Esophagus squamous epithelium (tissue), 5 donors: ENCODE measurements around the gene LRRC18. TPM values are rescaled to one million over a fixed set of nuclear protein-coding genes. Genes with fewer than 3 reads are reported as not detected.

ENCODE experiments used
- DNase-seq: peaks from one replicate; lab custom pipeline; 2025; lab: John Stamatoyannopoulos, UW
- H3K27ac ChIP-seq, 4 donors: fragments of 200-600 bp; sonication (generic); one replicate each; pipeline ENCODE4 v1.5.1; 2016 to 2019; ENCODE audit warnings: mild to moderate bottlenecking in 1 of 4
- H3K27me3 ChIP-seq, 4 donors: fragments of 200-600 bp; sonication (generic); 1 replicate in 3 of 4; 2 replicates in 1 of 4; pipeline versions ENCODE4 v1.5.1 to v1.6.0; 2017 to 2021; ENCODE audit warnings: antibody characterized with exemption in 1 of 4
- H3K36me3 ChIP-seq, 3 donors: fragments of 200-600 bp; sonication (generic); one replicate each; pipeline ENCODE4 v1.5.1; 2016 to 2019
- H3K4me1 ChIP-seq, 3 donors: fragments of 200-600 bp; sonication (generic); one replicate each; pipeline ENCODE4 v1.5.1; 2017 to 2019
- H3K4me3 ChIP-seq, 4 donors: fragments of 200-600 bp; sonication (generic); 1 replicate in 3 of 4; 2 replicates in 1 of 4; pipeline ENCODE4 v1.5.1; 2016 to 2019; ENCODE audit warnings: mild to moderate bottlenecking in 2 of 4, moderate library complexity in 1 of 4
- H3K9me3 ChIP-seq, 3 donors: fragments of 200-600 bp; sonication (generic); one replicate each; pipeline ENCODE4 v1.5.1; 2016 to 2019
- POLR2A ChIP-seq, 4 donors: fragments of 450-650 bp; IDR thresholded peaks; one replicate each; pipeline ENCODE4 v1.6.1; 2017; ENCODE audit warnings: antibody characterized with exemption in 4 of 4, mild to moderate bottlenecking in 4 of 4, moderate library complexity in 3 of 4
- WGBS, 2 donors: methylation state at CpG; one replicate each; pipeline ENCODE4 v1.1.5; 2018; 5-methylcytosine and 5-hydroxymethylcytosine counted together
- intact Hi-C: fragments of 100-400 bp; cut with DNase I; formaldehyde crosslinking; loops from one replicate; pipeline ENCODE4 v1.15.0; 2022
- total RNA-seq, 4 donors: library from RNA; depleted of rRNA; stranded (reverse); fragments of >200 nt; gene quantifications; one replicate each; pipeline ENCODE4 v1.1.0, GENCODE V29; 2016
- TF ChIP-seq, protein P1 (sequence below), 6 experiments: fragments of 450-650 bp in 4 of 6; fragments of 200-600 bp in 2 of 6; sonication (generic) in 2 of 6; IDR thresholded peaks; one replicate each; pipeline ENCODE4 v1.5.1; 2016 to 2019; ENCODE audit warnings: antibody characterized with exemption in 6 of 6, mild to moderate bottlenecking in 4 of 6, moderate library complexity in 4 of 6
- donor health status: DM: yes; HTN: yes; CAD: no.

Gene LRRC18
- total RNA-seq = under 1 TPM in 1 of 4 donors, not detected in 3; 0.19 TPM

- Histone ChIP-seq H3K9me3 (no peaks in the 10 kb centered on the region), H3K36me3 (no peaks in the 10 kb centered on the region), H3K4me1 (no peaks in the 10 kb centered on the region), H3K27ac (no peak within 1 kb of the TSS), H3K27me3 (peaks cover 0 to 3% (median 0%) of the 10 kb centered on the region in 4 donors), H3K4me3 (no peak within 1 kb of the TSS)
- intact Hi-C loops = no loop called here
- DNase-seq = no peak
- no peak for TF ChIP-seq POLR2A (IDR thresholded peaks at IDR 0.05)
- TF ChIP-seq, protein P1, sequence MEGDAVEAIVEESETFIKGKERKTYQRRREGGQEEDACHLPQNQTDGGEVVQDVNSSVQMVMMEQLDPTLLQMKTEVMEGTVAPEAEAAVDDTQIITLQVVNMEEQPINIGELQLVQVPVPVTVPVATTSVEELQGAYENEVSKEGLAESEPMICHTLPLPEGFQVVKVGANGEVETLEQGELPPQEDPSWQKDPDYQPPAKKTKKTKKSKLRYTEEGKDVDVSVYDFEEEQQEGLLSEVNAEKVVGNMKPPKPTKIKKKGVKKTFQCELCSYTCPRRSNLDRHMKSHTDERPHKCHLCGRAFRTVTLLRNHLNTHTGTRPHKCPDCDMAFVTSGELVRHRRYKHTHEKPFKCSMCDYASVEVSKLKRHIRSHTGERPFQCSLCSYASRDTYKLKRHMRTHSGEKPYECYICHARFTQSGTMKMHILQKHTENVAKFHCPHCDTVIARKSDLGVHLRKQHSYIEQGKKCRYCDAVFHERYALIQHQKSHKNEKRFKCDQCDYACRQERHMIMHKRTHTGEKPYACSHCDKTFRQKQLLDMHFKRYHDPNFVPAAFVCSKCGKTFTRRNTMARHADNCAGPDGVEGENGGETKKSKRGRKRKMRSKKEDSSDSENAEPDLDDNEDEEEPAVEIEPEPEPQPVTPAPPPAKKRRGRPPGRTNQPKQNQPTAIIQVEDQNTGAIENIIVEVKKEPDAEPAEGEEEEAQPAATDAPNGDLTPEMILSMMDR (IDR thresholded peaks at IDR 0.05) = no peak
- 100% methylated on average over 1 to 2 of the region's 2 CpGs for WGBS, 2 donors
Observed at GRCh38 chr10:48939790-48940325, at the start of gene LRRC18. Gene LRRC18 (minus strand): TSS chr10:48939840. CDS start chr10:48914155, 25,685 bp downstream.

DNA sequence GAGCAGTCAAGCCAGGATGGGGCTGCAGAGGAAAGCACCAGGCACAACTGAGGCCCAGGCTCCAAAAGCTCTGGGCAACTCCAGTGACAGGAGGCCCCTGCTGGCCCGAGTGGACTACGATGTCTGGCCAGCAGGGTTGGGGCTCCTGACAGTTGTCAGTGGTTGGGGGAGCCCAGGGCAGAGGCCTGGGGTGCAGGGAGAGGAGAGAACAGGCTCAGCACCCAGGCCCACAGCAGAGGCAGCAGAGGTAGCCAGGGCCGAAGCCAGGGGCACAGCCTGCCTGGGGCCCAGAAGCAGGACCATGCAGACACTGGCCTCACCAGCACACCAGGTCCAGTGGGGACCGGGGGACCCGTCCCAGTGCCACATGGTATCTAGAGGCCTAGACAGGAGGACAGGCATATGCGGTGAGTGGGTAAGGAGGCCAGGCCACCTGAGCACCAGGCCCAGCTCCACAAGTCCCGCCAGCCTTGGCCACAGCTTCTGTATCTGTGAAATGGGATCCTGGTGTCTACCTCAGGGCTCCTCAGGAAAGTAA, 46.0 kb upstream of the LRRC18 start:
- TF ChIP-seq, protein P1 (IDR thresholded peaks at IDR 0.05) = no peak
- TF ChIP-seq POLR2A (IDR thresholded peaks at IDR 0.05) = no peak
- H3K27me3 ChIP-seq = no peaks in the 10 kb centered on the region
- no peaks in the 10 kb centered on the region for H3K36me3 ChIP-seq
- no peak overlapping the region for H3K27ac ChIP-seq
- peaks cover 0 to 3% (median 0%) of the 10 kb centered on the region in 3 donors for H3K4me1 ChIP-seq
- WGBS, 2 donors = 83 to 93% methylated on average over 3 to 5 of the region's 7 CpGs
- no peaks in the 10 kb centered on the region for H3K9me3 ChIP-seq
- intact Hi-C loops = no loop called here
- DNase-seq = no peak
- no peak overlapping the region for H3K4me3 ChIP-seq

GRCh38 chr10:48983648-48984351, 44.2 kb upstream of the LRRC18 start:
- Histone ChIP-seq H3K4me1 (peaks cover 0 to 3% (median 0%) of the 10 kb centered on the region in 3 donors), H3K27ac (no peak overlapping the region), H3K4me3 (no peak overlapping the region), H3K27me3 (no peaks in the 10 kb centered on the region), H3K36me3 (no peaks in the 10 kb centered on the region), H3K9me3 (no peaks in the 10 kb centered on the region)
- intact Hi-C loops = no loop called here
- DNase-seq = no peak
- 64 to 81% methylated on average over 5 of the region's 5 CpGs for WGBS, 2 donors
- no peak for TF ChIP-seq POLR2A (IDR thresholded peaks at IDR 0.05)
- TF ChIP-seq, protein P1 (IDR thresholded peaks at IDR 0.05) = no peak

DNA sequence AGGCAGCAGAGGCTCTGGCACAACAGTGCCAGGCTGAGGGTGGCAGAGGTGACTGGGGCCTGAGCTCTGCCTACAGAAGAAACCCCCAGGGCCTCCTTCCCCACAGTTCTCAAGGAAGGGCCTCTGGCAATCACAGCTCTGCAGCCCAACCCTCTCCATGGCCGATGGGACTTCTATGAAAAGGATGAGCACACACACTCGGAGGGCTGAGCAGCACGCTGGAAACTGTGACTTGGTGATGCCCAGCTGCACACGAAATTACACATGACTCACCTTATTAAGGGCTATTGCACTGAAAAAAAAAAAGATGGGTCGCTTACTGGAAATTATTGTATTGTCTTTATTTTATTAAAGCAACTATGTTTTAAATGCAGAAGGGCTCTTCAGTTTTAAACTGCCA, 42.9 kb upstream of the LRRC18 start:
- no peak for TF ChIP-seq POLR2A (IDR thresholded peaks at IDR 0.05)
- TF ChIP-seq, protein P1 (IDR thresholded peaks at IDR 0.05) = no peak
- Histone ChIP-seq H3K9me3 (no peaks in the 10 kb centered on the region), H3K27ac (no peak overlapping the region), H3K4me3 (no peak overlapping the region), H3K4me1 (peaks cover 0 to 3% (median 0%) of the 10 kb centered on the region in 3 donors), H3K36me3 (no peaks in the 10 kb centered on the region), H3K27me3 (no peaks in the 10 kb centered on the region)
- DNase-seq = no peak
- 79 to 88% methylated on average over 5 of the region's 5 CpGs for WGBS, 2 donors
- intact Hi-C loops = no loop called here

DNA sequence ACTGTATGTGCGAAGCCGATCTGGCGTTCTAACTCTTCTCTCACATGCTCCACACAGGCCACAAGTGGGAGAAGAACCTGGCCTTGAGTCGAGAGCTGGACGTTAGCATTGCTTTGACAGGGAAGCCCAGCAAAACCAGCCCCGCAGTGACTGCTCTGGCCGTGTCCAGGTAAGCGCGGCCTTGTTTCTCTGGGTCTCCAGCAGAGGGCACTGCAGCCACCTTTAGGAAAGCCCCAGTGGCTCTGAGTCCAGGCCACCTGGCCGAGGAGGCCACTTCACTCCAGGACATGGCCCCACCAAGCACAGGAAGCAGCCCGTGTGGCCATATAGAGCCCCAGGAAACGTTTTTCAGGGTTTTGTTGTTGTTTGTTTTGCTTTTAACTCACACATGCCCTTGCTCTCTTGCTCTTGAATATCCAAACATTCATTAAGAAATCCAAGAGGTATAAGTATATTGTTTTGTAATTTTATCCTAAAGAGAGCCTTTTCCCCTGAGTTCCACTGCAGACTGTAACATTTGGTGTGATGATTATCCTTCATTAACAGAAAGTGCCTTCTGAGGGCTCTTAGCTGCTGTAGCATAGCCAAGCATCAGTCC, 41.8 kb upstream of the LRRC18 start:
- no peak for TF ChIP-seq POLR2A (IDR thresholded peaks at IDR 0.05)
- TF ChIP-seq, protein P1 (IDR thresholded peaks at IDR 0.05) = peak; percentile 66 to 83 (median 74)
- whole genome bisulfite sequencing, 2 donors = 36 to 49% methylated on average over 6 to 12 of the region's 12 CpGs
- DNase-seq = no peak
- no peaks in the 10 kb centered on the region for H3K27me3 ChIP-seq
- no peak overlapping the region for H3K4me3 ChIP-seq
- H3K9me3 ChIP-seq = no peaks in the 10 kb centered on the region
- H3K27ac ChIP-seq = no peak overlapping the region
- intact Hi-C loops = no loop called here
- no peaks in the 10 kb centered on the region for H3K36me3 ChIP-seq
- peaks cover 0 to 3% (median 0%) of the 10 kb centered on the region in 3 donors for H3K4me1 ChIP-seq
